PFSK-1 (cell line): Measurements from ENCODE around the gene ZFYVE21.

Experiments used
- FOXP2 ChIP-seq: optimal IDR thresholded peaks from 2 replicates; pipeline ENCODE3; 2011; ENCODE audit warnings: borderline replicate concordance, control low read depth, inconsistent platforms; ENCODE audit not compliant: insufficient read depth; ENCODE audit errors: extremely low read length, extremely low read depth
- POLR2AphosphoS5 ChIP-seq: IDR thresholded peaks from 2 replicates; pipeline ENCODE4 v1.6.1; 2012; ENCODE audit warnings: low read depth, mild to moderate bottlenecking, control low read depth, low read length, moderate library complexity
- REST ChIP-seq, 2 experiments: IDR thresholded peaks; 2 replicates each; pipeline versions ENCODE4 v1.6.1 to v1.8.0; 2011 to 2012; ENCODE audit warnings: low read depth in 2 of 2, low read length in 2 of 2, control low read depth in 1 of 2, inconsistent platforms in 1 of 2, mild to moderate bottlenecking in 1 of 2, moderate library complexity in 1 of 2; ENCODE audit not compliant: insufficient read depth in 1 of 2
- SIN3A ChIP-seq: IDR thresholded peaks from 2 replicates; pipeline ENCODE4 v1.6.1; 2012; ENCODE audit warnings: mild to moderate bottlenecking, low read length, moderate library complexity, borderline replicate concordance; ENCODE audit not compliant: insufficient read depth
- TAF1 ChIP-seq: IDR thresholded peaks from 2 replicates; pipeline ENCODE4 v1.6.1; 2012; ENCODE audit warnings: low read length, control low read depth, borderline replicate concordance; ENCODE audit not compliant: insufficient read depth

ZFYVE21 gene

GRCh38 chr14:103688441-103688840 lies 27.2 kb upstream of the ZFYVE21 start:
- no peak for TF ChIP-seq SIN3A
- TF ChIP-seq REST (IDR thresholded peaks at IDR 0.05; ENCODE audit: insufficient read depth in 1 of 2, low read depth in 2 of 2, low read length in 2 of 2) = no peak
- TF ChIP-seq TAF1 = no peak
- TF ChIP-seq FOXP2 = no peak
- no peak for TF ChIP-seq POLR2AphosphoS5

GRCh38 chr14:103688906-103689902 lies 26.4 kb upstream of the ZFYVE21 start:
- TF ChIP-seq FOXP2 (no peak), POLR2AphosphoS5 (no peak), REST (IDR thresholded peaks at IDR 0.05; ENCODE audit: insufficient read depth in 1 of 2, low read depth in 2 of 2, low read length in 2 of 2) (no peak), SIN3A (no peak), TAF1 (no peak)

GRCh38 chr14:103690332-103690731 lies 25.3 kb upstream of the ZFYVE21 start:
- no peak for TF ChIP-seq SIN3A

GRCh38 chr14:103692159-103692558 lies 23.5 kb upstream of the ZFYVE21 start:
- TF ChIP-seq REST (IDR thresholded peaks at IDR 0.05; ENCODE audit: insufficient read depth in 1 of 2, low read depth in 2 of 2, low read length in 2 of 2) (no peak), SIN3A (no peak), FOXP2 (no peak), TAF1 (no peak), POLR2AphosphoS5 (no peak)

GRCh38 chr14:103692871-103693270 lies 22.7 kb upstream of the ZFYVE21 start:
- TF ChIP-seq REST (IDR thresholded peaks at IDR 0.05; ENCODE audit: insufficient read depth in 1 of 2, low read depth in 2 of 2, low read length in 2 of 2) = no peak
- TF ChIP-seq POLR2AphosphoS5 = no peak
- TF ChIP-seq SIN3A = no peak
